ENCODE measurements around the gene DNAH1. TPM values are rescaled to one million over a fixed set of nuclear protein-coding genes. Genes with fewer than 3 reads are reported as not detected.

The DNAH1 gene
- total RNA-seq, 2 experiments from 2014 or later: 5.8 to 14.2 TPM

DNA sequence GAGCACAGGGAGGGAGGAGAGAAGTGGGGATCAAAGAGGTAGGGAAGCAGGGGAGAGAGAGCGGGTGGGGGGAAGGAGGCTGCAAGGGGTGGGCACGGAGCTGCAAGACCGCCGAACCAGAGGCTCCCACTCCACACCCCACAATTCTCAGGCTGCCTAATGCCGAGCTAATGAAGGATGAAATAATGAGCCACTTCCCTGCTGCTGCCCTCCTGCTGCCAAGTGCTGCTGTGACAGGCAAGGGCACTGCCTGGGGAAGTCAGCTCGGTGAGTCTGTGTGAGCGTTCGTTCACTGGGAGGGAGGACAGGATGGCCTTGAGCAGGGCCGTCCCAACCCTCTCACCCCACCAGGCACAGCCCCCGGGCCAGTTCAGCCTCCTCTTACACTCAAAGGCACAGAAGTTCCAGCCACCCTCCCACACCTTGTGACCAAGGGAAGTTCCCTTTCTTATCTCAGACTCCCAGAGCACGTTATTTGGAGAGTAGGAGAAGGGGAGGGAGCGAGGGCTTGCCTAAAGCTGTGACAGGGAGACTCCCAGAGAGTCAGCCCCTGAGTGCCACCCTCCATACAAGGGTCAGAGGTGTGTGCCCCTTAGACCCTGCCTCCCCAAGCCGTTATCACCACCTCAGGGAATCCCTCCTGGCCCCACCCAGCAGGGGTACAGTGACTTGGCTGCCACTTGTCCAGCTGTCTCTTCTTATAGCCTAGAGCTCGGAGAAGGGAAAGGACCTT is 16.1 kb upstream of the DNAH1 start:
- CTCF ChIA-PET (ENCODE audit: unreplicated experiment): no interaction called here
- Histone ChIP-seq H3K9me2 (ENCODE audit: insufficient read depth, low read length) (no peaks in the 10 kb centered on the region), H3K79me2 (ENCODE audit: insufficient read depth, low read depth, low read length) (no peaks in the 10 kb centered on the region), H2AFZ (ENCODE audit: low read length) (no peak overlapping the region), H4K20me1 (ENCODE audit: insufficient read depth, low read length) (no peaks in the 10 kb centered on the region), H3K27ac (ENCODE audit: low read depth, low read length, poor library complexity, severe bottlenecking) (no peak overlapping the region), H3K36me3 (ENCODE audit: insufficient read depth, low read length) (no peaks in the 10 kb centered on the region), H3K4me1 (ENCODE audit: insufficient read depth, low read length, poor library complexity, severe bottlenecking) (no peaks in the 10 kb centered on the region), H3K4me2 (ENCODE audit: low read length) (no peak overlapping the region), H3K4me3 (ENCODE audit: low read depth, low read length, poor library complexity, severe bottlenecking) (no peak overlapping the region), H3K9me3 (ENCODE audit: low read length) (no peaks in the 10 kb centered on the region)
- no TSS peak for BruUV-seq (replicated peaks)
- intact Hi-C loops (cut with micrococcal nuclease; ENCODE audit: unreplicated experiment): no loop called here
- POLR2A ChIA-PET: no interaction called here
- TF ChIP-seq CTCF (conservative IDR thresholded peaks at IDR 0.05; ENCODE audit: low read length) (no peak), EZH2phosphoT487 (IDR thresholded peaks at IDR 0.05; ENCODE audit: borderline replicate concordance, low read depth, low read length) (no peak)
- peak; percentile 17 for DNase-seq (ENCODE audit: low spot score)

DNA sequence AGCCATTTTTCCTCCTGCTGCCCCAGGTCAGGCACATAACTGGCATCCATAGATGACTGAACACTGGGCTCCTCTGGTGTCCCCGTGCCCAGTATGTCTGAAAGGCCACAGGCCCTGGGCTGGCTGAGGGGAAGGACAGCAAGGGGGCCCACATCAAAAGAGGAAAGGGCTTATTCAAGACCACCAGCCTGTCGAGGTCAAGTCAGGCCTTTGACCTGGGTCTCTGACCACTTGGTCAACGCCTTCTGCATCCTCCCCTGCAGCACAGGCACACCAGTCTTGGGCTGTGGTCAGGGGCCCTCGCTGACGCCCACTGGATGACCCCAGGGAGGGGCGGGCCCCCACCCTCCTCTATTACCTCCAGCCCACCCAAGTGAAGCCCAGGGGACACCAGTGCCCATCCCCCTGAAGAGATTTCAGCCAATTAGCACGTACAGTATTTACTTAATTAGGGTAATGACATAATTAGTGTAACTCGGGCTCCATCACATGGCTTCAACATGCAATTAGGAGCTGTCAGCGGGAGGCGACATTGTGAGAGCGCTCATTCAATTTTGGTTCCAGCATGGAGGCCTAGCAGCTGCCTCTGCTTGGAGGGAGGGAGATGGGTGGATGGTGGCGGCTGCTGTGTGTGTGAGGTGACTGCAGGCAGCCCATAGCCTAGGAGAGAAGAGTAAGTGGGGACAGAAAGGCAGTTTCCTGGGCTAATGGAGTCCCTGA is 13.5 kb upstream of the DNAH1 start:
- ChIA-PET POLR2A (no interaction called here), CTCF (ENCODE audit: unreplicated experiment) (no interaction called here)
- intact Hi-C loops (cut with micrococcal nuclease; ENCODE audit: unreplicated experiment): no loop called here
- Histone ChIP-seq H3K79me2 (ENCODE audit: insufficient read depth, low read depth, low read length) (no peaks in the 10 kb centered on the region), H3K4me2 (ENCODE audit: low read length) (no peak overlapping the region), H3K4me1 (ENCODE audit: insufficient read depth, low read length, poor library complexity, severe bottlenecking) (no peaks in the 10 kb centered on the region), H2AFZ (ENCODE audit: low read length) (no peak overlapping the region), H3K27ac (ENCODE audit: low read depth, low read length, poor library complexity, severe bottlenecking) (no peak overlapping the region), H4K20me1 (ENCODE audit: insufficient read depth, low read length) (no peaks in the 10 kb centered on the region), H3K9me2 (ENCODE audit: insufficient read depth, low read length) (no peaks in the 10 kb centered on the region), H3K4me3 (ENCODE audit: low read depth, low read length, poor library complexity, severe bottlenecking) (no peak overlapping the region), H3K9me3 (ENCODE audit: low read length) (no peaks in the 10 kb centered on the region), H3K36me3 (ENCODE audit: insufficient read depth, low read length) (no peaks in the 10 kb centered on the region)
- no TSS peak for BruUV-seq (replicated peaks)
- TF ChIP-seq CTCF (conservative IDR thresholded peaks at IDR 0.05; ENCODE audit: low read length) (0 out of 2 replicates have a peak, but pooled peaks have one; percentile 23), EZH2phosphoT487 (IDR thresholded peaks at IDR 0.05; ENCODE audit: borderline replicate concordance, low read depth, low read length) (no peak)
- no peak for DNase-seq (ENCODE audit: low spot score)

DNA sequence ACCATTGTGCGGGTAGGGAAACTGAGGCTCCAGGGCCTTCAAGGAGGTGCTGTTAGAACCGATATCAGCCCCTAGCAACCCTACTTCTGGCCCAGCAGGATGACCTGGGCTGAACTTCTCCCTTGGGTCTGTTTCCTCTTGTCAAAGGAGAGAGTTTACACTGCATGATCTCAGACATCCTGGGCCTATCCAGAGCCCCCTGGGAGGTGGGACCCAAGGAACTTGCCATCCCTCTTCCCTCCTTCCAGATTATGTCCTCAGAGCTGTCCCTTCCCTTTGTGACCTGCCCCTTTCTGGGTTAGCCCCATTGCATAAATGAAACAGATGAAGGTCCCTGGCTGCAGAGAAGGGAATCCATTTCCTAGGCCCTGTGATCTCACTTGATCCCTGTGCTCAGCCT is 12.3 kb upstream of the DNAH1 start:
- no TSS peak for BruUV-seq (replicated peaks)
- POLR2A ChIA-PET: no interaction called here
- no peaks in the 10 kb centered on the region for H3K9me3 ChIP-seq (ENCODE audit: low read length)

More for the DNA sequence above, 12.3 kb upstream of the DNAH1 start:
- Histone ChIP-seq H3K4me1 (ENCODE audit: insufficient read depth, low read length, poor library complexity, severe bottlenecking) (no peaks in the 10 kb centered on the region), H3K4me3 (ENCODE audit: low read depth, low read length, poor library complexity, severe bottlenecking) (no peak overlapping the region), H4K20me1 (ENCODE audit: insufficient read depth, low read length) (no peaks in the 10 kb centered on the region), H3K9me2 (ENCODE audit: insufficient read depth, low read length) (no peaks in the 10 kb centered on the region), H2AFZ (ENCODE audit: low read length) (no peak overlapping the region), H3K4me2 (ENCODE audit: low read length) (no peak overlapping the region), H3K79me2 (ENCODE audit: insufficient read depth, low read depth, low read length) (no peaks in the 10 kb centered on the region), H3K27ac (ENCODE audit: low read depth, low read length, poor library complexity, severe bottlenecking) (no peak overlapping the region), H3K36me3 (ENCODE audit: insufficient read depth, low read length) (no peaks in the 10 kb centered on the region)
- intact Hi-C loops (cut with micrococcal nuclease; ENCODE audit: unreplicated experiment): no loop called here
- CTCF ChIA-PET (ENCODE audit: unreplicated experiment): no interaction called here
- no peak for TF ChIP-seq EZH2phosphoT487 (IDR thresholded peaks at IDR 0.05; ENCODE audit: borderline replicate concordance, low read depth, low read length)
- no peak for TF ChIP-seq CTCF (conservative IDR thresholded peaks at IDR 0.05; ENCODE audit: low read length)
- DNase-seq (ENCODE audit: low spot score): no peak
